AG04449 (cell line): ENCODE data around the gene CHRNA3.

ENCODE experiments used
- CTCF ChIA-PET: fragments of 350-600 bp; formaldehyde crosslinking; extraction: SDS; loops from one replicate; lab custom pipeline; 2021; ENCODE audit warnings: antibody characterized with exemption; lab: Yijun Ruan, JAX
- POLR2A ChIA-PET: fragments of 400-600, 350-600 bp; formaldehyde crosslinking; extraction: SDS; loops from one replicate; lab custom pipeline; 2020; ENCODE audit warnings: antibody characterized with exemption, inconsistent platforms; lab: Yijun Ruan, JAX
- DNase-seq: peaks from one replicate; pipeline ENCODE4 v3.0.0-alpha.2; 2010; ENCODE audit warnings: low read depth, low spot score
- H3K4me3 ChIP-seq: 2 replicates; pipeline ENCODE4 v1.5.1; 2011; ENCODE audit warnings: low read depth, mild to moderate bottlenecking, control low read depth, low read length
- CTCF ChIP-seq: IDR thresholded peaks from one replicate; pipeline ENCODE4 v1.5.1; 2011; ENCODE audit warnings: mild to moderate bottlenecking, moderate library complexity, low read length, control low read depth, inconsistent platforms; ENCODE audit not compliant: insufficient read depth; ENCODE audit errors: missing control alignments

CHRNA3 gene

DNA sequence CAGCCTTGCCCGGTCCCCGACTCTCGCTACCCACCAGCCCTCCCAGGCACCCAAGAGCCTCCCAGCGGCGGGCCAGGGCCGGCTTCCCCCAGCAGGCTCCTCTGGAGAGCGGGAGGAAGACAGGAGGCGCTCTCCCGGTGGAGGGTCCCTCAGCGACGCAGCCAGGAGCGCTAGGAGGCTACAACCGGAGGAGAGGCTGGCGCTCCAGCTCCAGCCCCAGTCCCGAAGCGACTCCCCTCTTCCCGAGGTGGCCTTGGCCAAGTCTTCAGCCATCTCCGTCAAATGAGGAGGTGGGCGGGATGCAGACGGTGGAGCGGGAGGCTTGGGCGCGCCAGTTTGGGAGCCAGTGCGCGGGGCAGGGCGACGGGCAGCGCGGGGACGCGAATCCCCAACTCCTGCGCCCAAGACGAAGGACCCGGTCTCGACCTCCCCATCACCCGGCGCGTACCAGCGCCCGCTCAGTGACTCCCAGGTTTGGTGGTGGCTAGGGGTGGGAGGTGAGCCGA is 722 bp downstream of the CHRNA3 start:
- DNase-seq: no peak
- ChIA-PET POLR2A (no interaction called here), CTCF (interaction anchor here (0.9 to 3.5 kb wide), 7 partner anchors 9 to 565 kb away, joined by 4 to 43 read pairs (median 7); no protein-coding TSS in a partner anchor)
- no peak for TF ChIP-seq CTCF
- H3K4me3 ChIP-seq: no peak overlapping the region

DNA sequence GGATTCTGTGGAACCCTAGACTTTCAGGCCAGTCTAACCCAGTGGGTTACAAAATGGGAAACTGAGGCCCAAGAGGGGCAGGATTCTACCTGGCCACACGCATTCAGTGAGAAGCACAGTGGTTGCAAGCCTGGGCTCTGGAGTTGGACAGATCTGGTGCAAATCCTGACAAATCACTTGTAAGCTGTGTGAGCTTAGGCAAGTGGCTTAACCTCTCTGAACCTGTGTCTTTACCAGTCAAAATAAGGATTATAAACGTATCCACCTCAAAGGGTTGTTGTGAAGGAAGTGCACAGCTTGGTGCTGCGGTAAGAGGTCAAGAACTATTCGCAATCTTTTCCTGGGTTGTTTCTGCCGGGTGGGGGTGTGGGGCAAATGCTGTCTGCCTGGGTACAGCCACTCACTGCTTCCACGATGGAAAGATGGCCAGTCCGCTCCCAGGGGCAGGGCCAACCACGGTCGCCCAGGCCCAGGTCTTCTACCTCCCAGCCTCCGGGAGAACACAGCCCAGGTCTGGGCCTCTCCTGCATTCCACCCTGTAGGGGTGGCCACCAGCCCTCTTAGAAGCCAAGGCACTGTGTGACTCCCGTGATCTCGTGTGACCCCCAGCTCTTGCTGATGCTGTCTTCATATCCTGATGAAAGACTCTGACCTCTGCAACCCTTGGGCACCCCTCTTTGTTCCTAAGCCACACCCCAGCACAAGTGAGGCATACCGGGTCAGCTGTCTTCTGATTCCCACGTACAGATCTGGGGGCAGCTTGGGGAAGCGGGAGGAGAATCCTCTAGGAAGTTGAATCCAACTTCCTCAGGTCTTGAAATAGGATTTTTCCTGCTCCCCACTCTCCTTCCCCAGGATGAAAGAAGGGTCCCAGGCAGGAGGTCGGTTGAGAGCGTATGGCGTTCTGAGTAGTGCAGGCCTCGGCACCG is 1.5 kb downstream of the CHRNA3 start:
- no peak for TF ChIP-seq CTCF
- ChIA-PET POLR2A (no interaction called here), CTCF (interaction anchor here (0.7 to 3.5 kb wide), 15 partner anchors 9 to 565 kb away, joined by 3 to 43 read pairs (median 4); no protein-coding TSS in a partner anchor)
- H3K4me3 ChIP-seq: no peak overlapping the region
- no peak for DNase-seq

- CTCF ChIA-PET: interaction anchor here (0.7 to 3.5 kb wide), 13 partner anchors 10 to 566 kb away, joined by 3 to 43 read pairs (median 4); no protein-coding TSS in a partner anchor
- TF ChIP-seq CTCF: peak; percentile 77
These were observed 2.3 kb downstream of the CHRNA3 start for GRCh38 chr15:78618490-78618934.

DNA sequence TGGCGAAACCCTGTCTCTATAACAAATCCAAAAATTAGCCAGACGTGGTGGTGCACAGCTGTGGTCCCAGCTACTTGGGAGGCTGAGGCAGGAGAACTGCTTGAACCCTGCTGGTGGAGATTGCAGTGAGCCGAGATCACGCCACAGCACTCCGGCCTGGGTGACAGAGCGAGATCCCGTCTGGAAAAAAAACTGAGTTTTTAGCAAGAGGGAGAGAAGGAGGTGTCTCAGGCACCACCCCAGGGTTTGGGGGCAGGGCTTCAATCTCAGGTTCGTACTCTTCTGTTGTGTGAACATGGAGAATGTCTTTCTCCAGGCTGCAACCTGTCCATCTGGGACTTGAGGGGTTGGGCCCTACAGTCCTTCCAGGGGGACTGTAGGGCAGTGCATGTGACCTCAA is 2.7 kb downstream of the CHRNA3 start:
- CTCF ChIA-PET: interaction anchor here (0.6 to 3.5 kb wide), 8 partner anchors 11 to 567 kb away, joined by 3 to 43 read pairs (median 6); no protein-coding TSS in a partner anchor
- TF ChIP-seq CTCF: no peak
- no peak overlapping the region for H3K4me3 ChIP-seq
- DNase-seq: no peak
- POLR2A ChIA-PET: no interaction called here

More at GRCh38 chr15:78618490-78618934, 2.3 kb downstream of the CHRNA3 start:
- H3K4me3 ChIP-seq: no peak overlapping the region
- peak; percentile 52 for DNase-seq
- POLR2A ChIA-PET: no interaction called here

DNA sequence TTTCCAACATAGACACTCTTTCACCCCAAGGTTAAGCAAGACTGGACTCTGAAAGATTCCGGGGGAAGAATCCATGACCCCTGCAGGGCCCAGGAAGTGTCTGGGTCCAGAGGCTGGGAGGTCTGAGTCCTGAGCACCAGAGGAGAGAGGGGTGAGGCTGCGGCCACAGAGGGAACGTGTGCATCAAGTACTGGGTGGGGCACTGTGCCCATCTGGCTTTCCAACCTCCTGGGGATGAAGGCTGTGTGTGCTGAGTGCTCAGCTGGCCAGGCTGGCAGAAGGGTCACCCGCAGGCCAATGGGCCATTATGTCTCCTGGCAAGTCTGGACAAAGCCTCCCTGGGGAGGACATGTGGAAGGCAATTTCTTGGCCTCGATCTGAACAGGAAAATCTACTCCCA is 3.3 kb downstream of the CHRNA3 start:
- no peak overlapping the region for H3K4me3 ChIP-seq
- POLR2A ChIA-PET: no interaction called here
- no peak for TF ChIP-seq CTCF
- CTCF ChIA-PET: interaction anchor here (0.6 to 3.5 kb wide), 5 partner anchors 11 to 91 kb away, joined by 3 to 43 read pairs (median 7); no protein-coding TSS in a partner anchor
- DNase-seq: no peak

GRCh38 chr15:78617076-78617475 is 3.7 kb downstream of the CHRNA3 start:
- no peak for DNase-seq
- TF ChIP-seq CTCF: no peak
- H3K4me3 ChIP-seq: no peak overlapping the region
- POLR2A ChIA-PET: no interaction called here
- CTCF ChIA-PET: interaction anchor here (1.0 to 3.6 kb wide), 3 partner anchors 84 to 92 kb away, joined by 3 to 43 read pairs (median 30); no protein-coding TSS in a partner anchor
